ENCODE measurements around the gene ALOX5. TPM values are rescaled to one million over a fixed set of nuclear protein-coding genes. Genes with fewer than 3 reads are reported as not detected.

Gene ALOX5
- total RNA-seq, 4 donors from 2014 or later = 12.3 to 46.1 (median 14.7) TPM

DNA sequence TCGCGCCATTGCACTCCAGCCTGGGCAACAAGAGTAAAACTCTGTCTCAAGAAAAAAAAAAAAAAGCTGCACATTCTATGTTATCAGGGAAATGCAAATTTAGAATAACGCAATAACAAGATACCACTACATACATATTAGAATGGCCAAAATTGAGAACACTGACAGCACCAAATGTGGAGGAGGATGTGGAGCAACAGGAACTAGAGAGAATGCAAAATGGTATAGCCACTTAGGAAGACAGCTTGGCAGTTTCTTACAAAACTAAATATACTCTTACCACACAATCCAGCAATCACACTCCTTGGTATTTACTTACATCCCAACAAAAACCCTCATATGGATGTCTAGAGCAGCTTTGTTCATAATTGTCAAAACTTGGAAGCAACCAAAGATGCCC lies 76.8 kb downstream of the ALOX5 start:
- DNase-seq (ENCODE audit: low spot score in 2 of 2) = no peak
- H3K27me3 ChIP-seq = no peaks in the 10 kb centered on the region

DNA sequence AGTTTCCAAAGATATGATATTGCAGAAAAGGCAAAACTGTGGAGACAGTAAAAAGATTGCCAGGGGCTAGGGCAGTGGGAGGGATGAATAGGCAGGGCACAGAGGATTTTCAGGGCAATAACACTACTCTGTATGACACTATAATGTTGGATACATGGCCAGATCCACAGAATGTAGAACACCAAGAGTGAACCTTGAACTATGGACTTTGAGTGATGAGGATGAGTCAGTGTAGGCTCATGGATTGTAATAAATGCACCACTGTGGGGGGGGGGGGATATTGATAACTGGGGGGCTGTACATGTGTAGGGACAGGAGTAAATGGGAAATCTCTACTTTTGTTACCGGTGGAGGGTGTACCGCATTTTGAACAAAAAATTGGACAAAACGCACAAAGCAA lies 77.4 kb downstream of the ALOX5 start:
- H3K4me3 ChIP-seq = no peak overlapping the region
- WGBS = 96% methylated on average over 3 of the region's 3 CpGs
- H3K27ac ChIP-seq = no peak overlapping the region
- H3K27me3 ChIP-seq = no peaks in the 10 kb centered on the region
- TF ChIP-seq EP300 (IDR thresholded peaks at IDR 0.05) (no peak), POLR2A (IDR thresholded peaks at IDR 0.05) (no peak), POLR2AphosphoS5 (IDR thresholded peaks at IDR 0.05) (no peak)
- TF ChIP-seq, protein P1, sequence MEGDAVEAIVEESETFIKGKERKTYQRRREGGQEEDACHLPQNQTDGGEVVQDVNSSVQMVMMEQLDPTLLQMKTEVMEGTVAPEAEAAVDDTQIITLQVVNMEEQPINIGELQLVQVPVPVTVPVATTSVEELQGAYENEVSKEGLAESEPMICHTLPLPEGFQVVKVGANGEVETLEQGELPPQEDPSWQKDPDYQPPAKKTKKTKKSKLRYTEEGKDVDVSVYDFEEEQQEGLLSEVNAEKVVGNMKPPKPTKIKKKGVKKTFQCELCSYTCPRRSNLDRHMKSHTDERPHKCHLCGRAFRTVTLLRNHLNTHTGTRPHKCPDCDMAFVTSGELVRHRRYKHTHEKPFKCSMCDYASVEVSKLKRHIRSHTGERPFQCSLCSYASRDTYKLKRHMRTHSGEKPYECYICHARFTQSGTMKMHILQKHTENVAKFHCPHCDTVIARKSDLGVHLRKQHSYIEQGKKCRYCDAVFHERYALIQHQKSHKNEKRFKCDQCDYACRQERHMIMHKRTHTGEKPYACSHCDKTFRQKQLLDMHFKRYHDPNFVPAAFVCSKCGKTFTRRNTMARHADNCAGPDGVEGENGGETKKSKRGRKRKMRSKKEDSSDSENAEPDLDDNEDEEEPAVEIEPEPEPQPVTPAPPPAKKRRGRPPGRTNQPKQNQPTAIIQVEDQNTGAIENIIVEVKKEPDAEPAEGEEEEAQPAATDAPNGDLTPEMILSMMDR (IDR thresholded peaks at IDR 0.05) = no peak
- H3K36me3 ChIP-seq = peaks cover 5% of the 10 kb centered on the region
- no peaks in the 10 kb centered on the region for H3K4me1 ChIP-seq
- no peaks in the 10 kb centered on the region for H3K9me3 ChIP-seq
- DNase-seq (ENCODE audit: low spot score in 2 of 2) = no peak

More for the DNA sequence above, 76.8 kb downstream of the ALOX5 start:
- no peak for TF ChIP-seq EP300 (IDR thresholded peaks at IDR 0.05)
- TF ChIP-seq, protein P1 (IDR thresholded peaks at IDR 0.05) = no peak
- TF ChIP-seq POLR2A (IDR thresholded peaks at IDR 0.05) = no peak
- TF ChIP-seq POLR2AphosphoS5 (IDR thresholded peaks at IDR 0.05) = no peak
- Histone ChIP-seq H3K36me3 (peaks cover 4% of the 10 kb centered on the region), H3K9me3 (no peaks in the 10 kb centered on the region), H3K4me1 (no peaks in the 10 kb centered on the region), H3K27ac (no peak overlapping the region), H3K4me3 (no peak overlapping the region)
- 88% methylated on average over 3 of the region's 3 CpGs for WGBS

DNA sequence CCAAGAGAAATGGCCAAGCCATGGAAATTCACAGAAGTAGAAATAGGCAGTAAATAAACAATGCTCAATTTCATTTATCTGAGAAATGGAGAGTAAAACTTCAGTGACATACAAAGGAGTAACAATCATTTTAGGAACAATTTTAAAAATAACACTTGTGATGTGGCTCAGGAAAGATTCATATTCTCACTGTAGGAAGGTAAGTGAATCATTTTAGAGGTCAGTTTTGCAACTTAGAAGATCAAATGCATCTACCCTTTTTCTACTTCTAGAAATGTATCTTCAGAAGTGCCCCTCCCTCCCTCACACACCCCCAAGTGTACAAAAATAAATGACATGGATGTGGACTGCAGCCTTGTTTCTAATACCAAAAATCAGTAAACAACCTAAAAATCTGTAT lies 78.3 kb downstream of the ALOX5 start:
- Histone ChIP-seq H3K36me3 (peaks cover 13% of the 10 kb centered on the region), H3K27ac (no peak overlapping the region), H3K4me3 (no peak overlapping the region), H3K4me1 (no peaks in the 10 kb centered on the region), H3K27me3 (no peaks in the 10 kb centered on the region), H3K9me3 (no peaks in the 10 kb centered on the region)
- no peak for TF ChIP-seq POLR2A (IDR thresholded peaks at IDR 0.05)
- TF ChIP-seq POLR2AphosphoS5 (IDR thresholded peaks at IDR 0.05) = no peak
- TF ChIP-seq EP300 (IDR thresholded peaks at IDR 0.05) = no peak
- DNase-seq (ENCODE audit: low spot score in 2 of 2) = no peak

DNA sequence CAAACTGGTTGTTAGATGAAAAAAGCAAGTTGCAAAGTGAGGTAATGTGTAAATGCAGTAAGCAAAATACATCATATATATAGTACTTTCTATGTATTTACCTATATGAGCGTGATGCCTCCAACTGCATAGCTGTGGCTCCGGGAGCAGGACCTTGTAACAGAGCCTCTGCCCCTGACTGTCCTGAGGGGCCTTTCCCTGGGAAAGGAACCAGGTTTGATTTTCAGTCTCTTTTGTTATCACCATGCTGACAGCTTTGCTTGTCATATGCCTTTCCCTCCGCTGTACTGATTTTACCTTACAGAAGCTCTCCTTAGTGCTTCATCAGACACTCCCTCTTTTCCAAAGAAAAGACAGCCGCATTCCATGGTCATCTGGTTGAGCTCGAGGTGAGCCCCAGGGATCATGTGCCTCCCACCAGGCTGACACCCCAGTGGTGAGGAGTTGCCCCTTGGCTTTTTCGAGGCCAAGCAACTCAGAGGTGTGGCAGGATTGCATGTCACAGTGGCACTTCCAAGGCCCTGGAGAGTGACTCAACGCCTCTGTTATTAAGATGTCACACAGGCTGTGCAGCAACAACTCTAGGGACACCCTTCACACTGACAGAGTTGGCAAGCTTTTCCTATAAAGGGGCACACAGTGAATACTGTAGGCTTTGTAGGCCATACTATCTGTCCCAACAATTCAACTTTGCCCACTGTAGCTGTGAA lies 78.9 kb downstream of the ALOX5 start:
- H3K36me3 ChIP-seq = peaks cover 19% of the 10 kb centered on the region
- WGBS = 89% methylated on average over 7 of the region's 7 CpGs
- TF ChIP-seq POLR2AphosphoS5 (IDR thresholded peaks at IDR 0.05) = no peak
- TF ChIP-seq, protein P1 (IDR thresholded peaks at IDR 0.05) = no peak
- no peak for TF ChIP-seq POLR2A (IDR thresholded peaks at IDR 0.05)
- DNase-seq (ENCODE audit: low spot score in 2 of 2) = no peak
- no peaks in the 10 kb centered on the region for H3K4me1 ChIP-seq
- no peak overlapping the region for H3K4me3 ChIP-seq
- no peak overlapping the region for H3K27ac ChIP-seq
- H3K9me3 ChIP-seq = no peaks in the 10 kb centered on the region
- H3K27me3 ChIP-seq = no peaks in the 10 kb centered on the region

DNA sequence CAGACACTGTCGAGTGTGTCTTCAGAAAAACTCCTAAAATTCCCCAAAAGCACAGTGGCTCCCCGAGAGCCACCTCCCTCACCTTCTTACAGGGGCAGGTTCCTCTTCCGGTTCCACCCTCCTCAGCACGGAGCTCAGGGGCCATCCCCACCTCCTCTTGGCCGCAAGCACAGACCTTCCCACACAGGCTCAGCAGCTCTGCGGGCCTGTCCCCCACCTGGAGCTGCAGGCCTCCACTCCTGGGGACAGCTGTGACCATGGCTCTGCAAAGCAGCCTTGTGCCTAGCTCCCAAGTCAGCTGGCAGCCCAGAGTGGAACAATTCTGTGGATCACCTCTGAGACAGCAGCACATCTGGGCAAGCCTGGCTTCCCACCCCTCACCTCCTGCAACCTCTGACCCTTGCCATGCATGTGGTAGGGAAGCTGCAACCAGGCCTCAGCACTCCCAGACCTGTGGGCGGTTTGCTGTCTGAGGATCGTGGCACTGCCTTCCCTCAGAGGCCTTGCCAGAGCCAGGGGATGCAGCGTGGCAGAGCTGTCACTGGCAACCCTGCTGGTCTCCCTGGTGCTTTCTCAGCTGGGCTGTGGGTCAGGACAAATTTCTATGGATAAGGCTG lies 79.7 kb downstream of the ALOX5 start:
- no peak overlapping the region for H3K27ac ChIP-seq

More for the DNA sequence above, 79.7 kb downstream of the ALOX5 start:
- WGBS = 85% methylated on average over 8 of the region's 9 CpGs
- H3K9me3 ChIP-seq = no peaks in the 10 kb centered on the region
- H3K27me3 ChIP-seq = no peaks in the 10 kb centered on the region
- H3K4me3 ChIP-seq = no peak overlapping the region
- H3K4me1 ChIP-seq = no peaks in the 10 kb centered on the region
- no peak for TF ChIP-seq EP300 (IDR thresholded peaks at IDR 0.05)
- no peak for TF ChIP-seq POLR2A (IDR thresholded peaks at IDR 0.05)
- TF ChIP-seq, protein P1 (IDR thresholded peaks at IDR 0.05) = no peak
- TF ChIP-seq POLR2AphosphoS5 (IDR thresholded peaks at IDR 0.05) = no peak
- no peak for DNase-seq (ENCODE audit: low spot score in 2 of 2)
- H3K36me3 ChIP-seq = peaks cover 25% of the 10 kb centered on the region

Data from suprapubic skin (tissue), 4 donors.